HG02678 (cell line): ENCODE data around the gene FGF4.

Experiments used
- ATAC-seq: cut with Tn5 transposase; IDR thresholded peaks from one replicate; pipeline ENCODE4 v1.9.1; 2021; ENCODE audit warnings: mild to moderate bottlenecking, moderate library complexity; ENCODE audit not compliant: unreplicated experiment

FGF4 gene

DNA sequence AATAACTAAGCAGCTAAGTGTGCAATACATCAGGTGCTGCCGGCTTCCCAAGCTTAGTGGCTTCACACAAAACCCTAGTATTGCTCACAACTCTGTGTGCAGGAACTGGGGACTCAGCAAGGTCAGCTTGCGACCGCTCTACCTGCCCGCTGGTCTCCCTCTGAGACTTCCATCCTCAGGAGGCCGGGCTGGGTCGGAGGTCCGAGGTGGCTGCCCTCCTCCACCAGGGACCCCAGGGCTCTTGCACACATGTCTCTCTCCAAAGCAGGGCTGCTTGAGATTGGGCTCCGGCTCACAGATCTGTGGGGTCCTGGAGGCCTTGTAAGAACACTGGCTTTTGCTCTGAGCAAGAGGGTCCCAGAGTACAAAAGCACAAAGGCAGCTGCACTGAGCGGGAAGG is 45.9 kb downstream of the FGF4 start:
- ATAC-seq: no peak

DNA sequence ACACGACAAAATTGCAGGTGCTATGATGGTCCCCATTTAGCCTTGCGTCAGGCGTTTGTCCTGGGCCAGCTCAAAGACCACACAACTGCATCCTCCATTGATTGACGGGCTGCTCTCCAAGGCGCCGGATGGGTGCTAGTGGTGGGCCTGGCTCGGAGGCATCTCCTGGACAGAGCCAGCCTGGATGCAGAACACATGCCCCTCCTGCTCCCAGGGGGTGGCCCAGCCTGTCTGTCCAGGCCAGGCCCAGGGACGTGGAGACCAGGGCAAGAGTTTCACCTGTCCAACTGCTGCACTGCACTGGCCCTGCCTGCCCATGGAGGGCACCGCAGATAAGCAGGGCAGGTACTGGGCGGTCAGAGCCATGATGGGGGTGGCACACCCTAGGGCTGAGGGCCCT is 47.9 kb downstream of the FGF4 start:
- no peak for ATAC-seq

DNA sequence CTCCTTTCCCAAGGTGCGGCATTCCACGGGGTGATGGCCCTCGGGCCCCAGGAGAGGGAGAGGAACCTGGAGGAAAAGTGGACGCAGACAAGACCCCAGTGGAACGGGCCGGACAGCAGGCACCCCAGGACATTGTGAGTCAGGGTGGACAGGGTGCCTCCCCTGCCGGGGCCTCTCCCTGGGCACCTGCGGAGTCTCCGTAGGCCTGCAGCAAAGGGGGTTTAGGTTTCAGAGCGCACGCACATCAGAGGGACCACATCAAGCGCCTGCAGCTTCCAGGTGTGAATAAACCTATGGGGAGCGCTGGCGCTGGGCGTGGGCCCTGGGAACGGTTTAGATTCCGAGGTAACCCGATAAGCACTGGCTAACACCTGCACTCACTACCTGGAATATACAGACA is 48.7 kb downstream of the FGF4 start:
- ATAC-seq: no peak

DNA sequence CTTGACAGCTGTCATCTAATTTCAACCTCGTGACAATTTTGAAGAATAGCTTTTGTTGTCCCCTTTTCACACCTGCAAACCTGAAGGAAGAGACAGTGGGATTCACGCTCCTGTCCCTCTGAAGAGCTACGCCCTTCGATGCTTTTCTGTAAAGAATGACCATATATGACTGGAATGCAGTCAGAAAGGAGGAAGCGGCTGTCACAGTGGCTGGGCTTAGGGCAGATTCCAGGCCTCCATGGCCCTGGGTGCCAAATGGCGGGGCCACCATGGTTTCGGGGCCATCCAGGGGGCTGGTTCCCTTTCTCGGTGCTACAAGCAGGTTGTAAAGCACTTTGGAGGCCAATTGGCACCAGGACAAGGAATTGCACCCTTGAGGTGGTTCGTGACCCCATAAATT is 49.1 kb downstream of the FGF4 start:
- no peak for ATAC-seq

DNA sequence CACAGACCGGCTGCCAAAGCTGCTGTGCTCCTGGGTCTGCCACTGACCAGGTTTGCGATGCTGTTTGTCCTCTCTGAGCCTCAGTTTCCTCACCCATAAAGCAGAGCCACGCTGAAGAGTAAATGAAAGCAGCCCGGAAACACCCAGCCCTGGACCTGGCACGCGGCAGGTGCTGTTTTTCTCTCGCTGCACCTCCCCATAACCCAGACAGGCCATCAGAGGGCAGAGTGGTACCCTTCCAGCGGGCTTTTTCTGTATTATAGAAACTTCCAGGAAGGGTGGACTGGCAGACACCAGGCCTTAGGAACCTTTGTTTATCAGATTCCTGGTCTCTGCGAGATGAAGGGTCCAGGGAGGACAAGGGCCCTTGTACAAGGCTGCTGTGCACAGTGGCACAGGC is 53.4 kb downstream of the FGF4 start:
- no peak for ATAC-seq

DNA sequence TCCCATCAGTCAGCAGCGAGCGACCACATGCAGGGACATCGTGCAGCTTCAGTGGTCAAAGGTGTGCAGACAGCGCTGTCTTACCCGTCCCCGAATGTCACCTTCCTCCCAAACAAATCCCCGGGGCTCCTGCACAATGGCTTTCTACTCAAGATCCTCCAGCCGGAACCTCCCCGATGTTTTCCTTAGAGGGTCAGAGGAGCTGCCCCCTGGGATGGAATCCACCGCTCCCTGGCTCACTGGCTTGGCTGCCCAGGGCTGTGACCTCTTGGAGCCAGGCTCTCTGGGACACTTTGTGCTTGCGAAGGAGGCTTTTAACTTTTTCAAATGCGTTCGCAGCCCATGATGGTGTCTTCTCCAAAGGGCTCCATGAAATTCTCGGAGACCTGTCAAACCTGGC is 54.0 kb downstream of the FGF4 start:
- no peak for ATAC-seq
